Esophagus squamous epithelium (tissue), 4 donors: Measurements from ENCODE around the gene CRYBB1.

Experiments used
- POLR2A ChIP-seq, 4 donors: fragments of 450-650 bp; IDR thresholded peaks; one replicate each; pipeline ENCODE4 v1.6.1; 2017; ENCODE audit warnings: antibody characterized with exemption in 4 of 4, mild to moderate bottlenecking in 4 of 4, moderate library complexity in 3 of 4
- TF ChIP-seq, protein P1 (sequence below), 6 experiments: fragments of 450-650 bp in 4 of 6; fragments of 200-600 bp in 2 of 6; sonication (generic) in 2 of 6; IDR thresholded peaks; one replicate each; pipeline ENCODE4 v1.5.1; 2016 to 2019; ENCODE audit warnings: antibody characterized with exemption in 6 of 6, mild to moderate bottlenecking in 4 of 6, moderate library complexity in 4 of 6

DNA sequence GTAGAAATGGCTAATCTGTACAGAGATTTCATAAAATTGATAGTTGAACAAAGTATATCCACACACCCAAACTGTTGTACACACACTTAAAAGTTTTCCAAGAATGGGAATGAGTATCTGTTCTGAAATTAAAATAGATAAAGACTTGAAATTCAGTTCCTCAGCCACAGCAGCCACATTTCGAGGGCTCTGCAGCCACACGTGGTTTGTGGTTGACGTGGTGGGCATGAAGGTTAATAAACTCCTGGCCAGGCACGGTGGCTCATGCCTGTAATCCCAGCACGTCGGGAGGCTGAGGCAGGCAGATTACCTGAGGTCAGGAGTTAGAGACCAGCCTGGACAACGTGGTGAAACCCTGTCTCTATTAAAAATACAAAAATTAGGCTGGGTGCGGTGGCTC lies 51.9 kb downstream of the CRYBB1 start:
- TF ChIP-seq, protein P1, sequence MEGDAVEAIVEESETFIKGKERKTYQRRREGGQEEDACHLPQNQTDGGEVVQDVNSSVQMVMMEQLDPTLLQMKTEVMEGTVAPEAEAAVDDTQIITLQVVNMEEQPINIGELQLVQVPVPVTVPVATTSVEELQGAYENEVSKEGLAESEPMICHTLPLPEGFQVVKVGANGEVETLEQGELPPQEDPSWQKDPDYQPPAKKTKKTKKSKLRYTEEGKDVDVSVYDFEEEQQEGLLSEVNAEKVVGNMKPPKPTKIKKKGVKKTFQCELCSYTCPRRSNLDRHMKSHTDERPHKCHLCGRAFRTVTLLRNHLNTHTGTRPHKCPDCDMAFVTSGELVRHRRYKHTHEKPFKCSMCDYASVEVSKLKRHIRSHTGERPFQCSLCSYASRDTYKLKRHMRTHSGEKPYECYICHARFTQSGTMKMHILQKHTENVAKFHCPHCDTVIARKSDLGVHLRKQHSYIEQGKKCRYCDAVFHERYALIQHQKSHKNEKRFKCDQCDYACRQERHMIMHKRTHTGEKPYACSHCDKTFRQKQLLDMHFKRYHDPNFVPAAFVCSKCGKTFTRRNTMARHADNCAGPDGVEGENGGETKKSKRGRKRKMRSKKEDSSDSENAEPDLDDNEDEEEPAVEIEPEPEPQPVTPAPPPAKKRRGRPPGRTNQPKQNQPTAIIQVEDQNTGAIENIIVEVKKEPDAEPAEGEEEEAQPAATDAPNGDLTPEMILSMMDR (IDR thresholded peaks at IDR 0.05) = no peak
- TF ChIP-seq POLR2A (IDR thresholded peaks at IDR 0.05) = no peak
